SK-N-SH (cell line): ENCODE measurements around the gene ZNF648. TPM values are rescaled to one million over a fixed set of nuclear protein-coding genes. Genes with fewer than 3 reads are reported as not detected.

Source experiments
- ELF1 ChIP-seq: IDR thresholded peaks from 2 replicates; pipeline ENCODE4 v1.4.0; 2012
- EZH2phosphoT487 ChIP-seq: fragments of 200-600 bp; sonication (generic); IDR thresholded peaks from 2 replicates; pipeline ENCODE4 v1.6.1; 2017; ENCODE audit warnings: low read depth, mixed run types, mild to moderate bottlenecking, antibody characterized with exemption, moderate library complexity, borderline replicate concordance
- FOSL2 ChIP-seq: IDR thresholded peaks from 2 replicates; pipeline ENCODE4 v1.4.0; 2012; ENCODE audit warnings: low read depth, mild to moderate bottlenecking, moderate library complexity, borderline replicate concordance
- FOXJ3 ChIP-seq: sonication (generic); formaldehyde crosslinking; IDR thresholded peaks from 2 replicates; pipeline ENCODE4 v1.5.1; 2020; ENCODE audit warnings: mild to moderate bottlenecking, missing genetic modification reagents
- GABPA ChIP-seq: IDR thresholded peaks from 2 replicates; pipeline ENCODE4 v1.4.0; 2012; ENCODE audit warnings: low read depth, mild to moderate bottlenecking
- JUND ChIP-seq: IDR thresholded peaks from 2 replicates; pipeline ENCODE4 v1.4.0; 2012
- MXI1 ChIP-seq: IDR thresholded peaks from 2 replicates; pipeline ENCODE4 v1.6.1; 2012; ENCODE audit warnings: mild to moderate bottlenecking, low read depth, low read length, improper control_type of control experiment
- NRF1 ChIP-seq: IDR thresholded peaks from 2 replicates; pipeline ENCODE4 v1.6.1; 2012; ENCODE audit warnings: low read depth, mild to moderate bottlenecking, low read length
- RAD21 ChIP-seq: IDR thresholded peaks from 2 replicates; pipeline ENCODE4 v1.6.1; 2012; ENCODE audit warnings: mild to moderate bottlenecking, low read length
- RXRA ChIP-seq: IDR thresholded peaks from 2 replicates; pipeline ENCODE4 v1.4.0; 2012; ENCODE audit warnings: low read depth, mild to moderate bottlenecking, borderline replicate concordance
- TCF12 ChIP-seq: IDR thresholded peaks from 2 replicates; pipeline ENCODE4 v1.4.0; 2012
- TEAD4 ChIP-seq: IDR thresholded peaks from 2 replicates; pipeline ENCODE4 v1.4.0; 2012; ENCODE audit warnings: mild to moderate bottlenecking, borderline replicate concordance; ENCODE audit not compliant: insufficient read depth
- YY1 ChIP-seq: IDR thresholded peaks from 2 replicates; pipeline ENCODE4 v1.4.0; 2012; ENCODE audit warnings: low read depth, mild to moderate bottlenecking
- polyA plus RNA-seq, 3 experiments: library from polyadenylated mRNA; depleted of rRNA; stranded (reverse); fragments of >200 nt; gene quantifications; 2 replicates each; pipeline ENCODE4 v1.2.3, GENCODE V29; 2012
- TF ChIP-seq, protein P1 (sequence below): IDR thresholded peaks from 2 replicates; pipeline ENCODE4 v1.6.1; 2012; ENCODE audit warnings: mild to moderate bottlenecking, low read depth, low read length, moderate library complexity
- TF ChIP-seq, protein P2 (sequence below): fragments of 150-350 bp; IDR thresholded peaks from 2 replicates; pipeline ENCODE4 v1.6.1; 2016; ENCODE audit warnings: mild to moderate bottlenecking, low read depth, low read length
- TF ChIP-seq, protein P3 (sequence below): IDR thresholded peaks from 2 replicates; pipeline ENCODE4 v1.4.0; 2012; ENCODE audit warnings: low read depth
- TF ChIP-seq, protein P4 (sequence below): IDR thresholded peaks from 2 replicates; pipeline ENCODE4 v1.4.0; 2012; ENCODE audit warnings: low read depth, borderline replicate concordance
- TF ChIP-seq, protein P5 (sequence below): fragments of 150-350 bp; IDR thresholded peaks from 2 replicates; pipeline ENCODE4 v1.6.1; 2017; ENCODE audit warnings: antibody characterized with exemption, low read length, low read depth, borderline replicate concordance
- TF ChIP-seq, protein P6 (sequence below): fragments of 200-600 bp; sonication (generic); IDR thresholded peaks from 2 replicates; pipeline ENCODE4 v1.6.1; 2017; ENCODE audit warnings: antibody characterized with exemption, mild to moderate bottlenecking, moderate library complexity

Gene ZNF648
- polyA plus RNA-seq, 1 of the 3 experiments (the other 2 are of a cell fraction): not detected

DNA sequence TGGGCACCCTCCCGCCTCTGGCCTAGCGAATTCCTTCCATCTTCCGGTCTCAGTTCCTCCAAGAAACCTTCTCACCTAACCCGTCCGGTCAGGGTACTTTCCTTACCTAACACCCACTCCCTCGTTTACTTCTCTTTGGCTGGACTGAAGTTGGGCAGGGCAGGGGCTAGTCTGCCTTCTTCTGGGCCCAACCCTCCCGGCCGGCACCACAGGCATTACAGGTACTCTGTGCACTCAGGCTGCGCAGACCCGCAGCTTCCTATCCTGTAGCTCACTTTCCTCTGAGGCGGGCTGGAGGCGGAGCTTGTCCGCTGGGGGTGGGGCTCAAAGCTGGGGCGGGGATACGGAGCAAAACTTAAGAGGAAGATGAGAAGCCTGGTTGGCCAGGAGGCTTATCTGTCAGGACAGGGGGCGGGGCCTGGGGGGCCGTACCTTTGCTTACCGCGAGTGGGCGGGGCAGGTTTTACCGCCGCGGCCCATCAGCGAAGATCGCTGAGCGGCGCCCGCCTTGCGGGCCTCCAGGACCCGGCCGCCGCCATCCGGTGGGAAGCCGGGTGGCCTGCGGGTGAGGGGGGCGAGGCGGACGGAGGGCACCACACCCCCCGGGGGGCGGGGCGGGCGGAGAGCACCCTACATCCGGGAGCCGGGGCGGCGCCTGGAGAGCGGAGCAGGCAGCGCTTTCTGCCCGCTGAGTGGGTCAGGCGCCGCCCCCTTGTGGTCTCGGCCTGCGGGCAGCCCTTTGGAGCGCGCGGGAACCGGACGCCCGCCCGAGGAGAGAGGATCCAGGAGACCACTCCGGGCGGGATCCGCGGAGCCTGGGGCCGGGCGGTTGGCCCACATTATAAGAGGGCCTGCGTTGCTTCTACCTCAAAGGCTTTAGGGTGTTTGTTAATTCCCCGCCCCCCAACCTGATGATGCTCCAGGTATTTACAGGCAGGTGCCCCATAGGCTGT, 31.9 kb downstream of the ZNF648 start (continued):
- TF ChIP-seq YY1 (no peak), RXRA (no peak), TEAD4 (no peak), FOSL2 (no peak), TCF12 (no peak), NRF1 (no peak; the same call in 1 of the 2 replicates), GABPA (peak; percentile 18; the same call in 1 of the 2 replicates), RAD21 (peak; percentile 42), JUND (no peak), EZH2phosphoT487 (no peak), ELF1 (no peak), MXI1 (0 out of 2 replicates have a peak, but pooled peaks have one; percentile 12), FOXJ3 (CRISPR knock-in tag) (no peak)
- TF ChIP-seq, protein P1, sequence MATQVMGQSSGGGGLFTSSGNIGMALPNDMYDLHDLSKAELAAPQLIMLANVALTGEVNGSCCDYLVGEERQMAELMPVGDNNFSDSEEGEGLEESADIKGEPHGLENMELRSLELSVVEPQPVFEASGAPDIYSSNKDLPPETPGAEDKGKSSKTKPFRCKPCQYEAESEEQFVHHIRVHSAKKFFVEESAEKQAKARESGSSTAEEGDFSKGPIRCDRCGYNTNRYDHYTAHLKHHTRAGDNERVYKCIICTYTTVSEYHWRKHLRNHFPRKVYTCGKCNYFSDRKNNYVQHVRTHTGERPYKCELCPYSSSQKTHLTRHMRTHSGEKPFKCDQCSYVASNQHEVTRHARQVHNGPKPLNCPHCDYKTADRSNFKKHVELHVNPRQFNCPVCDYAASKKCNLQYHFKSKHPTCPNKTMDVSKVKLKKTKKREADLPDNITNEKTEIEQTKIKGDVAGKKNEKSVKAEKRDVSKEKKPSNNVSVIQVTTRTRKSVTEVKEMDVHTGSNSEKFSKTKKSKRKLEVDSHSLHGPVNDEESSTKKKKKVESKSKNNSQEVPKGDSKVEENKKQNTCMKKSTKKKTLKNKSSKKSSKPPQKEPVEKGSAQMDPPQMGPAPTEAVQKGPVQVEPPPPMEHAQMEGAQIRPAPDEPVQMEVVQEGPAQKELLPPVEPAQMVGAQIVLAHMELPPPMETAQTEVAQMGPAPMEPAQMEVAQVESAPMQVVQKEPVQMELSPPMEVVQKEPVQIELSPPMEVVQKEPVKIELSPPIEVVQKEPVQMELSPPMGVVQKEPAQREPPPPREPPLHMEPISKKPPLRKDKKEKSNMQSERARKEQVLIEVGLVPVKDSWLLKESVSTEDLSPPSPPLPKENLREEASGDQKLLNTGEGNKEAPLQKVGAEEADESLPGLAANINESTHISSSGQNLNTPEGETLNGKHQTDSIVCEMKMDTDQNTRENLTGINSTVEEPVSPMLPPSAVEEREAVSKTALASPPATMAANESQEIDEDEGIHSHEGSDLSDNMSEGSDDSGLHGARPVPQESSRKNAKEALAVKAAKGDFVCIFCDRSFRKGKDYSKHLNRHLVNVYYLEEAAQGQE: no peak
- TF ChIP-seq, protein P2, sequence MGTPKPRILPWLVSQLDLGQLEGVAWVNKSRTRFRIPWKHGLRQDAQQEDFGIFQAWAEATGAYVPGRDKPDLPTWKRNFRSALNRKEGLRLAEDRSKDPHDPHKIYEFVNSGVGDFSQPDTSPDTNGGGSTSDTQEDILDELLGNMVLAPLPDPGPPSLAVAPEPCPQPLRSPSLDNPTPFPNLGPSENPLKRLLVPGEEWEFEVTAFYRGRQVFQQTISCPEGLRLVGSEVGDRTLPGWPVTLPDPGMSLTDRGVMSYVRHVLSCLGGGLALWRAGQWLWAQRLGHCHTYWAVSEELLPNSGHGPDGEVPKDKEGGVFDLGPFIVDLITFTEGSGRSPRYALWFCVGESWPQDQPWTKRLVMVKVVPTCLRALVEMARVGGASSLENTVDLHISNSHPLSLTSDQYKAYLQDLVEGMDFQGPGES: no peak
- TF ChIP-seq, protein P3, sequence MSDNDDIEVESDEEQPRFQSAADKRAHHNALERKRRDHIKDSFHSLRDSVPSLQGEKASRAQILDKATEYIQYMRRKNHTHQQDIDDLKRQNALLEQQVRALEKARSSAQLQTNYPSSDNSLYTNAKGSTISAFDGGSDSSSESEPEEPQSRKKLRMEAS: no peak
- TF ChIP-seq, protein P4, sequence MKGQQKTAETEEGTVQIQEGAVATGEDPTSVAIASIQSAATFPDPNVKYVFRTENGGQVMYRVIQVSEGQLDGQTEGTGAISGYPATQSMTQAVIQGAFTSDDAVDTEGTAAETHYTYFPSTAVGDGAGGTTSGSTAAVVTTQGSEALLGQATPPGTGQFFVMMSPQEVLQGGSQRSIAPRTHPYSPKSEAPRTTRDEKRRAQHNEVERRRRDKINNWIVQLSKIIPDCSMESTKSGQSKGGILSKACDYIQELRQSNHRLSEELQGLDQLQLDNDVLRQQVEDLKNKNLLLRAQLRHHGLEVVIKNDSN: no peak
- TF ChIP-seq, protein P5, sequence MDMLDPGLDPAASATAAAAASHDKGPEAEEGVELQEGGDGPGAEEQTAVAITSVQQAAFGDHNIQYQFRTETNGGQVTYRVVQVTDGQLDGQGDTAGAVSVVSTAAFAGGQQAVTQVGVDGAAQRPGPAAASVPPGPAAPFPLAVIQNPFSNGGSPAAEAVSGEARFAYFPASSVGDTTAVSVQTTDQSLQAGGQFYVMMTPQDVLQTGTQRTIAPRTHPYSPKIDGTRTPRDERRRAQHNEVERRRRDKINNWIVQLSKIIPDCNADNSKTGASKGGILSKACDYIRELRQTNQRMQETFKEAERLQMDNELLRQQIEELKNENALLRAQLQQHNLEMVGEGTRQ: no peak
- TF ChIP-seq, protein P6, sequence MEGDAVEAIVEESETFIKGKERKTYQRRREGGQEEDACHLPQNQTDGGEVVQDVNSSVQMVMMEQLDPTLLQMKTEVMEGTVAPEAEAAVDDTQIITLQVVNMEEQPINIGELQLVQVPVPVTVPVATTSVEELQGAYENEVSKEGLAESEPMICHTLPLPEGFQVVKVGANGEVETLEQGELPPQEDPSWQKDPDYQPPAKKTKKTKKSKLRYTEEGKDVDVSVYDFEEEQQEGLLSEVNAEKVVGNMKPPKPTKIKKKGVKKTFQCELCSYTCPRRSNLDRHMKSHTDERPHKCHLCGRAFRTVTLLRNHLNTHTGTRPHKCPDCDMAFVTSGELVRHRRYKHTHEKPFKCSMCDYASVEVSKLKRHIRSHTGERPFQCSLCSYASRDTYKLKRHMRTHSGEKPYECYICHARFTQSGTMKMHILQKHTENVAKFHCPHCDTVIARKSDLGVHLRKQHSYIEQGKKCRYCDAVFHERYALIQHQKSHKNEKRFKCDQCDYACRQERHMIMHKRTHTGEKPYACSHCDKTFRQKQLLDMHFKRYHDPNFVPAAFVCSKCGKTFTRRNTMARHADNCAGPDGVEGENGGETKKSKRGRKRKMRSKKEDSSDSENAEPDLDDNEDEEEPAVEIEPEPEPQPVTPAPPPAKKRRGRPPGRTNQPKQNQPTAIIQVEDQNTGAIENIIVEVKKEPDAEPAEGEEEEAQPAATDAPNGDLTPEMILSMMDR: peak; percentile 48
